ENCODE measurements around the gene SAMMSON. TPM values are rescaled to one million over a fixed set of nuclear protein-coding genes. Genes with fewer than 3 reads are reported as not detected.

Gene SAMMSON
- total RNA-seq, 1 experiment from 2014 or later: not detected

DNA sequence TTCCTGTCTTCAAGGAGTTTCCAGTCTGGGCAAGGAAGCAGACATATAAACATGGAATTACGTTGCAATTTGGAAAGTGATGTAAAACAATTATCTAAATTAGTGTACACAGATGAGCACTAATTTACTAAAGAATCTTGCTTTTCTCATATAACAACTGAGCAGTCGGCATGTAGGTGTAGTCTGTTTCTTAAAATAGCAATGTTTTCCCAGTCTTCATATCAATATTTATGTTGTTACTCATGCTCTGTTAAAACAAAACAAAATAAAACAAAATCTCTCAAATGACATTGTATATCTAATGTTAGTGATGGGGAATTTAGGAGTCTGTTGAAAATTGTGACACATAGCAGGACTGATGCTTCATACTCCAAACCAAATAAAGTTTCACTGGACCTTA is 75.6 kb downstream of the SAMMSON start:
- in situ Hi-C loops (cut with HindIII; ENCODE audit: low pct_unique_long_range_greater_than_20kb, low sequenced_read_pairs): no loop called here

DNA sequence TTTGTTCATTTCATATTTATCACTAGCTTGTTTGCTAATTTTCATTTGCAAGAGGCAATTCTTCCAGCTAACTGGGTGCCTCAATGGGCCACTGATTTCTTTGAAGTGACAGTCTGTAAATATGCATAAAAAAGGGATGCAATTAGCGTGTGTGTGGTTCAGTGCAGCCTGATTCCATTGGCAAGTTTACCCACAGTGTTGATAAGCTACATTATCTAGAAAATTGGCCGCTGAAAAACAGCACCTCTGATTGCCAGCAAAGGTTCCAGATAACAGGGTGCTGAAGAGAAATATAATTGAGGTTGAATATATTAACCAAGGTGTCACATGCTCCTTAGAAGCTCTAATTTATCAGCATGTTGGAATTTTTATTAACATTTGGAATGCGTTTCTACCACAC is 76.9 kb downstream of the SAMMSON start:
- no peaks in the 10 kb centered on the region for H3K4me1 ChIP-seq (ENCODE audit: control insufficient read depth, insufficient read depth, low read length)
- H3K4me3 ChIP-seq (ENCODE audit: low read depth in 2 of 2, low read length in 2 of 2): no peak overlapping the region
- H3K27ac ChIP-seq (ENCODE audit: low read length): no peak overlapping the region
- TF ChIP-seq SIN3A (IDR thresholded peaks at IDR 0.05; ENCODE audit: borderline replicate concordance, insufficient read depth, low read depth, low read length) (no peak), TCF7L2 (IDR thresholded peaks at IDR 0.05; ENCODE audit: low read depth, low read length) (no peak), POLR2AphosphoS5 (IDR thresholded peaks at IDR 0.05; ENCODE audit: low read depth, low read length) (no peak)
- TF ChIP-seq, protein P1, sequence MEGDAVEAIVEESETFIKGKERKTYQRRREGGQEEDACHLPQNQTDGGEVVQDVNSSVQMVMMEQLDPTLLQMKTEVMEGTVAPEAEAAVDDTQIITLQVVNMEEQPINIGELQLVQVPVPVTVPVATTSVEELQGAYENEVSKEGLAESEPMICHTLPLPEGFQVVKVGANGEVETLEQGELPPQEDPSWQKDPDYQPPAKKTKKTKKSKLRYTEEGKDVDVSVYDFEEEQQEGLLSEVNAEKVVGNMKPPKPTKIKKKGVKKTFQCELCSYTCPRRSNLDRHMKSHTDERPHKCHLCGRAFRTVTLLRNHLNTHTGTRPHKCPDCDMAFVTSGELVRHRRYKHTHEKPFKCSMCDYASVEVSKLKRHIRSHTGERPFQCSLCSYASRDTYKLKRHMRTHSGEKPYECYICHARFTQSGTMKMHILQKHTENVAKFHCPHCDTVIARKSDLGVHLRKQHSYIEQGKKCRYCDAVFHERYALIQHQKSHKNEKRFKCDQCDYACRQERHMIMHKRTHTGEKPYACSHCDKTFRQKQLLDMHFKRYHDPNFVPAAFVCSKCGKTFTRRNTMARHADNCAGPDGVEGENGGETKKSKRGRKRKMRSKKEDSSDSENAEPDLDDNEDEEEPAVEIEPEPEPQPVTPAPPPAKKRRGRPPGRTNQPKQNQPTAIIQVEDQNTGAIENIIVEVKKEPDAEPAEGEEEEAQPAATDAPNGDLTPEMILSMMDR (IDR thresholded peaks at IDR 0.05): no peak
- TF ChIP-seq, protein P2, sequence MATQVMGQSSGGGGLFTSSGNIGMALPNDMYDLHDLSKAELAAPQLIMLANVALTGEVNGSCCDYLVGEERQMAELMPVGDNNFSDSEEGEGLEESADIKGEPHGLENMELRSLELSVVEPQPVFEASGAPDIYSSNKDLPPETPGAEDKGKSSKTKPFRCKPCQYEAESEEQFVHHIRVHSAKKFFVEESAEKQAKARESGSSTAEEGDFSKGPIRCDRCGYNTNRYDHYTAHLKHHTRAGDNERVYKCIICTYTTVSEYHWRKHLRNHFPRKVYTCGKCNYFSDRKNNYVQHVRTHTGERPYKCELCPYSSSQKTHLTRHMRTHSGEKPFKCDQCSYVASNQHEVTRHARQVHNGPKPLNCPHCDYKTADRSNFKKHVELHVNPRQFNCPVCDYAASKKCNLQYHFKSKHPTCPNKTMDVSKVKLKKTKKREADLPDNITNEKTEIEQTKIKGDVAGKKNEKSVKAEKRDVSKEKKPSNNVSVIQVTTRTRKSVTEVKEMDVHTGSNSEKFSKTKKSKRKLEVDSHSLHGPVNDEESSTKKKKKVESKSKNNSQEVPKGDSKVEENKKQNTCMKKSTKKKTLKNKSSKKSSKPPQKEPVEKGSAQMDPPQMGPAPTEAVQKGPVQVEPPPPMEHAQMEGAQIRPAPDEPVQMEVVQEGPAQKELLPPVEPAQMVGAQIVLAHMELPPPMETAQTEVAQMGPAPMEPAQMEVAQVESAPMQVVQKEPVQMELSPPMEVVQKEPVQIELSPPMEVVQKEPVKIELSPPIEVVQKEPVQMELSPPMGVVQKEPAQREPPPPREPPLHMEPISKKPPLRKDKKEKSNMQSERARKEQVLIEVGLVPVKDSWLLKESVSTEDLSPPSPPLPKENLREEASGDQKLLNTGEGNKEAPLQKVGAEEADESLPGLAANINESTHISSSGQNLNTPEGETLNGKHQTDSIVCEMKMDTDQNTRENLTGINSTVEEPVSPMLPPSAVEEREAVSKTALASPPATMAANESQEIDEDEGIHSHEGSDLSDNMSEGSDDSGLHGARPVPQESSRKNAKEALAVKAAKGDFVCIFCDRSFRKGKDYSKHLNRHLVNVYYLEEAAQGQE (IDR thresholded peaks at IDR 0.05; ENCODE audit: insufficient read depth in 1 of 2, low read depth in 2 of 2, low read length in 1 of 2): no peak
- CTCF ChIA-PET: no interaction called here
- H3K27me3 ChIP-seq (ENCODE audit: control insufficient read depth, insufficient read depth, low read length): no peaks in the 10 kb centered on the region
- no peaks in the 10 kb centered on the region for H3K9me3 ChIP-seq (ENCODE audit: control insufficient read depth, insufficient read depth, low read depth, low read length)
- POLR2A ChIA-PET: no interaction called here
- no TSS peak for BruUV-seq (replicated peaks)
- ATAC-seq (no peak), DNase-seq (ENCODE audit: low read depth, low spot score) (no peak)
- intact Hi-C loops (cut with micrococcal nuclease; ENCODE audit: unreplicated experiment): no loop called here
- in situ Hi-C loops (cut with HindIII; ENCODE audit: low pct_unique_long_range_greater_than_20kb, low sequenced_read_pairs): no loop called here
- H3K36me3 ChIP-seq (ENCODE audit: control insufficient read depth, insufficient read depth, low read length): no peaks in the 10 kb centered on the region

More for the DNA sequence above, 75.6 kb downstream of the SAMMSON start:
- no peaks in the 10 kb centered on the region for H3K27me3 ChIP-seq (ENCODE audit: control insufficient read depth, insufficient read depth, low read length)
- no peaks in the 10 kb centered on the region for H3K4me1 ChIP-seq (ENCODE audit: control insufficient read depth, insufficient read depth, low read length)
- H3K4me3 ChIP-seq (ENCODE audit: low read depth in 2 of 2, low read length in 2 of 2): no peak overlapping the region
- no TSS peak for BruUV-seq (replicated peaks)
- no peak for ATAC-seq
- intact Hi-C loops (cut with micrococcal nuclease; ENCODE audit: unreplicated experiment): no loop called here
- POLR2A ChIA-PET: no interaction called here
- DNase-seq (ENCODE audit: low read depth, low spot score): no peak
- TF ChIP-seq, protein P1 (IDR thresholded peaks at IDR 0.05): no peak
- TF ChIP-seq TCF7L2 (IDR thresholded peaks at IDR 0.05; ENCODE audit: low read depth, low read length) (no peak), POLR2AphosphoS5 (IDR thresholded peaks at IDR 0.05; ENCODE audit: low read depth, low read length) (no peak), SIN3A (IDR thresholded peaks at IDR 0.05; ENCODE audit: borderline replicate concordance, insufficient read depth, low read depth, low read length) (no peak)
- TF ChIP-seq, protein P2 (IDR thresholded peaks at IDR 0.05; ENCODE audit: insufficient read depth in 1 of 2, low read depth in 2 of 2, low read length in 1 of 2): no peak
- H3K9me3 ChIP-seq (ENCODE audit: control insufficient read depth, insufficient read depth, low read depth, low read length): no peaks in the 10 kb centered on the region
- no peaks in the 10 kb centered on the region for H3K36me3 ChIP-seq (ENCODE audit: control insufficient read depth, insufficient read depth, low read length)
- CTCF ChIA-PET: no interaction called here
- no peak overlapping the region for H3K27ac ChIP-seq (ENCODE audit: low read length)
